Erythroblast (primary cell): ENCODE results near the gene TLR8.

Source experiments
- GATA1 ChIP-seq: IDR thresholded peaks from 2 replicates; pipeline ENCODE4 v1.6.1; 2011; ENCODE audit warnings: low read depth, mild to moderate bottlenecking, control low read depth, low read length, moderate library complexity
- POLR2A ChIP-seq: IDR thresholded peaks from 2 replicates; pipeline ENCODE4 v1.6.1; 2011; ENCODE audit warnings: mild to moderate bottlenecking, low read length

DNA sequence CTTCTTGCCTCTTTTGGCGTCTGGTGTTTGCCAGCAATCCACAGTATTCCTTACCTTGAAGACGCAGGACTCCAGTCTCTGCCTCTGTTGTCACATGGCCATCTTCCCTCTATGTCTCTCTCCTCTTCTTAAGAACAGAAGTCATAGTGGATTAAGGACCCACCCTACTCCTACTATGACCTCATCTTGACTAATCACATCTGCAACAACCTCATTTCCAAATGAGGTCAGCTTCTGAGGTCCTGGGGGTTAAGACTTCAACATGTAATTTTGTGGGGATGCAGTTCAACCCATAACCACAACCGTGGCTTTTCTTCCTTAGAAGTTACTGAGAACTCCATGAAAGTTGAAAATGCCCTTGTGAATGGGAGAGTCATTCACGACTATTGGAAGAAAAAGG lies 23.3 kb downstream of the TLR8 start:
- no peak for TF ChIP-seq POLR2A
- TF ChIP-seq GATA1, result no peak
